ENCODE data around the gene HMGA1. TPM values are rescaled to one million over a fixed set of nuclear protein-coding genes. Genes with fewer than 3 reads are reported as not detected.
"Not testable (repeated sequence)": the region's sequence is repeated elsewhere in the genome, so short reads cannot be mapped to it uniquely, and the experiment has no call there.

The HMGA1 gene
- total and polyA plus RNA-seq, 4 experiments from 2014 or later: 25.4 to 77.5 (median 57.8) TPM

GRCh38 chr6:34248727-34249468, 12.2 kb downstream of the HMGA1 start, which contains the start of gene SMIM29:
Gene SMIM29 (minus strand): TSS chr6:34249006. CDS start chr6:34247791, 1,215 bp downstream.
- peak within 1 kb of the TSS; percentile 91 to 99 (median 98) for H3K27ac Mint-ChIP-seq
- intact Hi-C loops (cut with micrococcal nuclease): loop anchor here (1.0 to 5.0 kb wide), 12 partner anchors 13 to 891 kb away; partner anchors contain the start of genes HMGA1, NUDT3, RPS10 and SNRPC

GRCh38 chr6:34249469-34250261, 13.0 kb downstream of the HMGA1 start:
- Histone ChIP-seq H3K9me3 (ENCODE audit: control insufficient read depth in 1 of 2, low read length in 2 of 2) (no peaks in the 10 kb centered on the region), H3K4me1 (ENCODE audit: insufficient read depth, low read length) (peaks cover 32% of the 10 kb centered on the region), H3K4me3 (ENCODE audit: low read length in 2 of 2) (peak overlapping the region; percentile 82 to 86), H3K27me3 (ENCODE audit: insufficient read depth, low read length) (no peaks in the 10 kb centered on the region), H3K27ac (ENCODE audit: low read depth, low read length) (peak overlapping the region; percentile 90), H3K36me3 (ENCODE audit: insufficient read depth, low read length) (no peaks in the 10 kb centered on the region)
- Mint-ChIP-seq H3K27me3 (no peaks in the 10 kb centered on the region), H3K27ac (peak overlapping the region; percentile 87 to 99 (median 95)), H3K9me3 (no peaks in the 10 kb centered on the region), H3K4me1 (peaks cover 16 to 36% (median 25%) of the 10 kb centered on the region in 4 donors), H3K4me3 (peak overlapping the region; percentile 89 to 97 (median 96)), H3K36me3 (peaks cover 0 to 16% of the 10 kb centered on the region in 2 donors)
- no peak for DNase-seq
- POLR2A ChIA-PET (ENCODE audit: partially characterized antibody): interaction anchor here (0.6 to 5.0 kb wide), 23 partner anchors 9 to 973 kb away, joined by 3 to 96 read pairs (median 5); partner anchors contain the start of genes B3GALT4, BLTP3A, HMGA1 and NUDT3
- CTCF ChIA-PET (ENCODE audit: partially characterized antibody): interaction anchor here (0.6 to 4.9 kb wide), 30 partner anchors 10 to 890 kb away, joined by 3 to 70 read pairs (median 5); partner anchors contain the start of genes HMGA1, NUDT3 and RPS10
- intact Hi-C loops (cut with micrococcal nuclease): loop anchor here (1.0 to 5.0 kb wide), 12 partner anchors 13 to 891 kb away; partner anchors contain the start of genes HMGA1, NUDT3, RPS10 and SNRPC

More at GRCh38 chr6:34248727-34249468, 12.2 kb downstream of the HMGA1 start, which contains the start of gene SMIM29:
- peak within 1 kb of the TSS; percentile 82 to 86 for H3K4me3 ChIP-seq (ENCODE audit: low read length in 2 of 2)
- peak within 1 kb of the TSS; percentile 90 for H3K27ac ChIP-seq (ENCODE audit: low read depth, low read length)
- H3K9me3 ChIP-seq (ENCODE audit: control insufficient read depth in 1 of 2, low read length in 2 of 2): no peaks in the 10 kb centered on the region
- Mint-ChIP-seq H3K36me3 (peaks cover 0 to 21% of the 10 kb centered on the region in 2 donors), H3K4me3 (peak within 1 kb of the TSS; percentile 91 to 97 (median 96)), H3K4me1 (peaks cover 16 to 36% (median 25%) of the 10 kb centered on the region in 4 donors), H3K27me3 (no peaks in the 10 kb centered on the region), H3K9me3 (no peaks in the 10 kb centered on the region)
- DNase-seq: peak; percentile 96 to 98 (median 97)
- ChIA-PET CTCF (ENCODE audit: partially characterized antibody) (interaction anchor here (0.6 to 4.9 kb wide), 28 partner anchors 9 to 891 kb away, joined by 3 to 70 read pairs (median 6); partner anchors contain the start of genes HMGA1, NUDT3 and RPS10), POLR2A (ENCODE audit: partially characterized antibody) (interaction anchor here (0.6 to 5.0 kb wide), 25 partner anchors 9 to 972 kb away, joined by 3 to 96 read pairs (median 5); partner anchors contain the start of genes B3GALT4, BLTP3A, HMGA1 and NUDT3)
- H3K4me1 ChIP-seq (ENCODE audit: insufficient read depth, low read length): peaks cover 35% of the 10 kb centered on the region
- peaks cover 5% of the 10 kb centered on the region for H3K36me3 ChIP-seq (ENCODE audit: insufficient read depth, low read length)
- no peaks in the 10 kb centered on the region for H3K27me3 ChIP-seq (ENCODE audit: insufficient read depth, low read length)

GRCh38 chr6:34252395-34252794, 15.7 kb downstream of the HMGA1 start:
- intact Hi-C loops (cut with micrococcal nuclease); POLR2A ChIA-PET (ENCODE audit: partially characterized antibody); H3K9me3 ChIP-seq (ENCODE audit: control insufficient read depth in 1 of 2, low read length in 2 of 2); H3K4me3 Mint-ChIP-seq; CTCF ChIA-PET (ENCODE audit: partially characterized antibody); H3K27ac Mint-ChIP-seq; H3K36me3 Mint-ChIP-seq; H3K36me3 ChIP-seq (ENCODE audit: insufficient read depth, low read length); DNase-seq; H3K27ac ChIP-seq (ENCODE audit: low read depth, low read length); H3K4me3 ChIP-seq (ENCODE audit: low read length in 2 of 2); H3K27me3 Mint-ChIP-seq; H3K27me3 ChIP-seq (ENCODE audit: insufficient read depth, low read length); H3K9me3 Mint-ChIP-seq: not testable (repeated sequence)
- peaks cover 19% of the 10 kb centered on the region for H3K4me1 ChIP-seq (ENCODE audit: insufficient read depth, low read length)
- peaks cover 9 to 18% (median 11%) of the 10 kb centered on the region in 4 donors for H3K4me1 Mint-ChIP-seq

- no peak overlapping the region for H3K27ac Mint-ChIP-seq
- peaks cover 0 to 6% (median 0%) of the 10 kb centered on the region in 8 donors for H3K9me3 Mint-ChIP-seq
- H3K27me3 Mint-ChIP-seq: no peaks in the 10 kb centered on the region
Observed at GRCh38 chr6:34259529-34260069, 22.9 kb downstream of the HMGA1 start.

GRCh38 chr6:34260576-34261267, 24.0 kb downstream of the HMGA1 start:
- Histone ChIP-seq H3K4me1 (ENCODE audit: insufficient read depth, low read length) (no peaks in the 10 kb centered on the region), H3K27ac (ENCODE audit: low read depth, low read length) (no peak overlapping the region), H3K4me3 (ENCODE audit: low read length in 2 of 2) (no peak overlapping the region), H3K36me3 (ENCODE audit: insufficient read depth, low read length) (no peaks in the 10 kb centered on the region), H3K9me3 (ENCODE audit: control insufficient read depth in 1 of 2, low read length in 2 of 2) (no peaks in the 10 kb centered on the region), H3K27me3 (ENCODE audit: insufficient read depth, low read length) (no peaks in the 10 kb centered on the region)
- H3K4me3 Mint-ChIP-seq: no peak overlapping the region
- H3K27me3 Mint-ChIP-seq: no peaks in the 10 kb centered on the region
- H3K27ac Mint-ChIP-seq: no peak overlapping the region
- DNase-seq: no peak
- H3K4me1 Mint-ChIP-seq: no peaks in the 10 kb centered on the region
- POLR2A ChIA-PET (ENCODE audit: partially characterized antibody): no interaction called here
- intact Hi-C loops (cut with micrococcal nuclease): no loop called here
- no peaks in the 10 kb centered on the region for H3K36me3 Mint-ChIP-seq
- H3K9me3 Mint-ChIP-seq: peaks cover 0 to 8% (median 0%) of the 10 kb centered on the region in 8 donors
- CTCF ChIA-PET (ENCODE audit: partially characterized antibody): no interaction called here

More at GRCh38 chr6:34259529-34260069, 22.9 kb downstream of the HMGA1 start:
- H3K27me3 ChIP-seq (ENCODE audit: insufficient read depth, low read length): no peaks in the 10 kb centered on the region
- ChIA-PET POLR2A (ENCODE audit: partially characterized antibody) (no interaction called here), CTCF (ENCODE audit: partially characterized antibody) (no interaction called here)
- no peaks in the 10 kb centered on the region for H3K4me1 Mint-ChIP-seq
- no peak overlapping the region for H3K4me3 Mint-ChIP-seq
- no peak for DNase-seq
- no peaks in the 10 kb centered on the region for H3K36me3 Mint-ChIP-seq
- H3K4me1 ChIP-seq (ENCODE audit: insufficient read depth, low read length): no peaks in the 10 kb centered on the region
- no peaks in the 10 kb centered on the region for H3K9me3 ChIP-seq (ENCODE audit: control insufficient read depth in 1 of 2, low read length in 2 of 2)
- intact Hi-C loops (cut with micrococcal nuclease): no loop called here
- H3K27ac ChIP-seq (ENCODE audit: low read depth, low read length): no peak overlapping the region
- H3K36me3 ChIP-seq (ENCODE audit: insufficient read depth, low read length): no peaks in the 10 kb centered on the region
- H3K4me3 ChIP-seq (ENCODE audit: low read length in 2 of 2): no peak overlapping the region

- H3K36me3 Mint-ChIP-seq; H3K27me3 ChIP-seq (ENCODE audit: insufficient read depth, low read length); DNase-seq; POLR2A ChIA-PET (ENCODE audit: partially characterized antibody); H3K4me1 Mint-ChIP-seq; CTCF ChIA-PET (ENCODE audit: partially characterized antibody); intact Hi-C loops (cut with micrococcal nuclease); H3K36me3 ChIP-seq (ENCODE audit: insufficient read depth, low read length); H3K27me3 Mint-ChIP-seq; H3K4me3 Mint-ChIP-seq; H3K9me3 Mint-ChIP-seq; H3K27ac ChIP-seq (ENCODE audit: low read depth, low read length); H3K4me3 ChIP-seq (ENCODE audit: low read length in 2 of 2); H3K9me3 ChIP-seq (ENCODE audit: control insufficient read depth in 1 of 2, low read length in 2 of 2); H3K4me1 ChIP-seq (ENCODE audit: insufficient read depth, low read length); H3K27ac Mint-ChIP-seq: not testable (repeated sequence)
Observed at GRCh38 chr6:34263484-34263883, 26.8 kb downstream of the HMGA1 start.

Measured in CD4-positive, alpha-beta memory T cell (primary cell).